HG03039 (cell line): ENCODE measurements around the gene CLRN2.
"Not testable (repeated sequence)": the region's sequence is repeated elsewhere in the genome, so short reads cannot be mapped to it uniquely, and the experiment has no call there.

Source experiments
- ATAC-seq: cut with Tn5 transposase; IDR thresholded peaks from one replicate; pipeline ENCODE4 v1.9.1; 2021; ENCODE audit warnings: mild to moderate bottlenecking, moderate library complexity; ENCODE audit not compliant: unreplicated experiment

The CLRN2 gene

DNA sequence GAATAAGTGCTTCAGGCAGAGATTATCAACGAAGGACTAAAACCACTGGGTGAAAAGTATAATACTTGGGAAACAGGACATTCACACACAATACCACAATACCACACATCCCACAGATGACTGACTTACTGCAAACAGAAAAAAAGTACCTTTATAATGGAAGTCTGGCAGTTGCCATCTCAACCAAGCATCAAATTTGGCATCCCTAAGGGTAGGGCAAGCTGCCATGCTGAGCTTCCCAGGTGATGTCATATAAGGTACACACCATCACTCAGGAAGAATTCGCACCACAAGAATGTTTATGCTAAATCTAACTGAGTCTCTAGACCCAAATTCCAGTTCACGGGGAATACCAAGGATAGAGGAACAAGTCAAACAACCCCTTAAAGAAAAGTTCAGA lies 12.2 kb upstream of the CLRN2 start:
- no peak for ATAC-seq

DNA sequence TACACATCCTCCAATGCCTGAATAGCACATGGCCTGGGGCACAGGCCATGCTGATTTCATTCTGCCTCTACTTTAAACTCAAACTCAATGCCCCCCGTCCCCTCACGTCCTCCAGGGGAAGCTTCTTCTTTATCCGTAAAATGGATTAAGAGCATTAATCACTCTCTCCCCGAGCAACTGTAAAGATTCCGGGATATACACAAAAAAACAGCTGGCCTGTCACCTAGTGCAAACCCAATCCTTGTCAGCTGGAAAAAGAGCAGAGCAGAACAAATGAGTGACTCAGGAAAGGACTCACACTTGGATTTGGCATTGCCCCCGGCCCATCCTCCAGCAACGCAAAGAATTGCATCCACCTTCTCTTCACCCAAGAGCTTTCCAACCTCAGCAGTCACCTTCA lies 10.9 kb upstream of the CLRN2 start:
- no peak for ATAC-seq

DNA sequence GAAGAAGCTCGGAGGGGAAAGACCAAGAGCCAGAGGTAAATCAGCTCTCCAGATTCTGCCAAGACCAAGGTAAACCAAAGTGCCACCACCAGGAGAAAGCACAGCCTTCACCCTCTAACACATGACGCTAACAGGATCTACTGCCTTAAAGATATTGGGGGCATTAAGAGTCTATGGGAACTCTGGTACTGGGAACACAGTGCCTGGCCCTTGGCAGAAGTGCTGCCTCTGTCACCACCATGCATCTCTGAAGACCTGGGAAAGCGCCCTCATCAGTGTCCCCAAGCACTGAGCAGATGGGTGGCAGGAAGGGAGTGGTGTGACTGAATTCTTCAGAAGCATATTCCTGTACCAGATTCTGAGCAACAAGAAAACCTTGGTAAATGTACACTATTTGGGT lies 4.4 kb upstream of the CLRN2 start:
- no peak for ATAC-seq

DNA sequence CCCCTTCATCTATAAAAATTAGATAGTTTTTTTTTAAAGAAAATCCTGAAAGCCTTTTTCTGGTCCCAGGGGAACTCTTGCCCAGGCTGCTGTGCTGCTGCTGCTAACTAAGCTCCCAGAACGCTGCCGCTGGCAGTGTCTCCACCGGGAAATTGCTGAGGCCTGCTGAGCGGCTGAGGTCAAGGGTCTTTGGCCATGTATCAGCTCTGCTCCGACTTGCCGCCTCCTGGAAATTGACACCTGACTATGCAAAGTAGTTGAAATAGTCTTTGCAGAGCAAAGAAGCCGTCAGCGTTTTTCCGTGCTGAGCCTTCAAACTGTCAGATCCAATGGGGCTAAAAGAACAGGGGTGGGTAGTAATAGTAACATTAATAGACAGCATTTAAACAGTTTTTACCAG lies 3.9 kb upstream of the CLRN2 start:
- no peak for ATAC-seq

DNA sequence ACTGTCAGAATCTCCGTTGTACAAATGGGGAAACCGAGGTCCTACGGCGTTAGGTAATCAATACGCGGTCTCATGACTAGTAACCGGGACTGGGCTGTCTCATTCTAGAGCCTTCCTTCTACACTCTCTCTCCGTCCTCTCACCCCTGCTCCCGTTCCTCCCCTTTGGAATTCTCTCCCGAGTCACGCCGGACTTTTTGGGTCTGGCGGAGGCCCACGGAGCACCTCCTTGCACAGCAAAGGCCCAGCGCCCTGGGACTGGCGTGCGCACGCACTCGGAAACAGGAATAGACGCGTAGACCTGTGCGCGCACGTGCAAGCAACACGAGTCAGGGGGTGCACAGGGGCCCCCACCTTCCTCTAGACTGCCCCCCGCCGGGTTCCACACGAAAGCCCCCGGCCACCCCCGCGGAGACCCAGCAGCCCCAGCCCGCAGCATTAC lies 3.4 kb upstream of the CLRN2 start:
- peak; percentile 56 for ATAC-seq

DNA sequence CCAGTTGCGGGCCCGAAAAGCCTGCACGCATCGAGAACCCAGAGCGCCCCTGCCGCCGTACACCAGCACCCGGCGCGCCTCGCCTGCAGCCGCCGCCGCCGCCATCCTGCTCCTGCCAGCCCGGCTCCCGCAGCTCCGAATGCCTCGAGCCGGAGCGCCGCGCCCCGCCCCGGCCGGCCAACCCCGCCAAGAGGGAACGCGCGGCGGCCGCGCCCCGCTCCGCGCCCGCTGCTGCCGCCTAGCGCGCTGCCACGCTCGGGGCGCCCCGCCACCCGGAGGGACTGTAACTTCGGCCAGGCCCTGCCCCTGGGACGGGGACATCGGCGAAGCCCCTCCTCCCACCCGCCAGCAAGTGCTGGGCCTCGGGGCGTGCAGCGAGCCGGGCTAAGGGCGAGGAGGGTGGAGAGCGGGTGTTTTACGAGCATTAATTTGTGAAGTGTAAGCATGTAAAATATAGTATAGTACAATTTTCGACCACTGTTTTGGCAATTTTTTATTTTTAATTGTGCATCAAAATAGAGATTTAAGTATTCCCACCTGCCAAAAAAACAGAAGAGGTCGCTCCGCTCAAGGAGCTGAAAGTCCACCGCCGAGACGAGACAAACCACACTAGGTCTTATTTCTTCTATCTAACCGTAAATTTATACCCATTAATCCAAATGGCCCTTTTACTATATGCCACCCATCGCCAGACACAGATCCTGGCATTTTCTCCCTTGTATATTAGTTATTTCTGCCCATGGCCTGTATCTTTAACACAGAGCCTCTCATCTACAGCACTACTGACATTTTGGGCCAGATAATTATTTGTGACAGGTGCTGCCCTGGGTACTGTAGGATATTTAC lies 2.8 kb upstream of the CLRN2 start, which contains the start of gene QDPR:
TSS of gene QDPR (minus strand) at position 141 of the 846 bp plus-strand sequence. CDS start at position 105, 36 bp downstream.
- peak; percentile 96 for ATAC-seq

DNA sequence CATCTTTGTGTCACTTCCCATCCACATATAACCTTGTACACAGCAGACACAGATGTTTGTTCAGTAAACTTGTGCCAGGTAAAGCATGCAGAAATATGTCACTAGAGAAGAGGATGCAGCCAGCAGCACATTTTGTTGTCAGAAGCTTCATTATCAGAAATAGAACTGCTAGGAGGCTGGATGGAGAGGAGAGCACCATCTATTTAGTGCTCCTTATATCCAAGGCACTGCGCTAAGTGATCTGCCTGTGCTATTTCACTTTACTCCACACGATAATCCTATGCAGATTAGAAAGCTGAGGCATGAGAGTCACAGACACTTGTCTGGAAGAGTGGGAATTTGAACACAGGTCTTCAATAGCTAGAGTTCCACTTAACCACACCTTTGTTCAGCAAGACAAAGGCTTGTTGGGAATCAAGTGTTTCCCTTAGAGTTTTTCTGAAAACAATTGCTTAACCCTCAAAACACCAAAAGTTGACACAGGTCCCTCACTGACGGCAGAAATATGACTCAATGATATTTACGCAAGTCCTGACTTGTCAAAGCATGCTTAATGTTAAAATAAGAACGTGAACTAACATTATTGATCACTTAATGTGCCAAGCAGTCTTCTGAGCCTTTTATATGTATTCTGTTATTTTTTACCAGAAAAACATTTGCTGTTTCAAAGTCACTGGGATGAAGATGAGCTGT lies 1.8 kb upstream of the CLRN2 start:
- ATAC-seq = no peak

DNA sequence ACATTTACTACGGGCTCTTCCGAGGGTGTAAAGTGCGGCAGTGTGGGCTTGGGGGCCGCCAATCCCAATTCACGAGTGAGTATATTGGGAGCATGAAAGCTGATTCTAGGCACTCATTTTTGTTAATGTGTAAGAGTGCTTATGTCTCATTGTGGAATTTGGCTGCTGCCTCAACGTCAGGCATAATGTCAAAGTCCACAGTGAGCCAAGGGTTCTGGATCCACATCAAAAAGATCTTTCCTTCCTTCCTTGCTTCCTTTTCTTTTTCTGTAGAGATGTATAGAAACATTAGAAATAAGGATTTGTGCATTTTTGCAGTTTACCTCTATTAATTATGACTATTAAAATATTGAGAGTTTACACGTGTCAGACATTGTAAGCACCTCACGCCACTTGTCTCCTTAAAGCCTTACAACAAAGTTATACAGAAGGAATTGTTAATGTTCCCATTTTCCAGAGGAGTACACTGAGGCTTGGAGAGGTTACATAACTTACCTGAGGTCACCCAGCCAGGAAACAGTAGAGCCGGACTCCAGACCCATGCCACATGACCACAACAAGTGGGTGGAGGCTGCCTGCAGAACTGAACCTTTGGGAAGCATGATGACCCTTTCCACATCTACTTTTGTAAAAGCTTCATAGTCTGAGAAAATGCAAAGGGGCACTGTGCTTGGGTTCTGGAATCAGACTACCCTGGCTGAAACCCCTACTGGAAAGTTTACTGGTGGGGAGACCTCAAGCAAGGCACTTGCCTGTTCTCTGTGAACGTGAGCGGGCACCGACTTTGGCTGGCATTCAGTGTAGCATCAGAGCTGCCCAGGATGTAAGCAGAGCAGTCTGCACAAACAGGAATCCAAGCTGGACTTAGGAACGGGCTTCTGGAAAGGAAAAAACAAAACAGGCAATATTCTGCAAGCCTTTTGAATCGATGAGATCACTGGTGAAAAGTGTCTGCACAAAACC lies 761 bp downstream of the CLRN2 start:
- ATAC-seq = no peak

DNA sequence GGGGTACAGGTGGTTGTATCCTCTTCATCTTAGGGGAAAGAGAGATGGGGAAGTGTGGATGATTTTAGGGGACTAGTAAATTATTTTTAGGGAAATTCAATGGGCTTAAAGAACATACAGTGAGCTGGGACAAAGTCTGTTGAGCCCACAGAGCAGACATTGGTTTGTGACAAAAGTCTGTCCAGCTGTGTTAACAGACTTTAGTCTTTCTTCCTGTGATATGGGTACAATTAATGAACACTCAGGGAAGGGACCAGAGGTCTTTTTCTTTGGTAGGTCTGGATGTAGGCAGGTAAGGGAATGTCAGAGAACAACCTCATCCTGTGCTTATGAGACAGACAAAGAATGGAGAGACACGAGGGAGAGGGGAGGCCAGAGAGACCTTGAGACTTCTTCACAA lies 2.0 kb downstream of the CLRN2 start:
- no peak for ATAC-seq

DNA sequence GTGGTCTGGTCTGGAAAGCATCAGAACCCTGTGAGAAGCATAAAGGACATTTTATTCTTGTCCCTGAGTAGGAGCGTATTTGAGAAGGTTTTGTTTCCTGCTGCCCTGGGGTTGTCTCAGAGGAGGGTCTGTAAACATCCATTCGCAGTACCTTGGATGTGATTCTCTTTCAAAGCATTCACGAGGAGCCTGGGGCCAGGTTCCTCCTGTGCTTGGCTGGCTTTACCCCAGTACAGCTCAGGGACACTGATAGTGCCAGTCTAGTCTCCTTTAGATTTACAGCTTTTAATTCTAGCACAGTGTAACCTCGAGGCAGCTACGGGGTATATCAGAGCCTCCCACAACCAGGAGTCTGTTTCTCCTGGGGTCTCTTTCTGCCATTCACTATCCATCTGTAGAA lies 2.7 kb downstream of the CLRN2 start:
- ATAC-seq = no peak

DNA sequence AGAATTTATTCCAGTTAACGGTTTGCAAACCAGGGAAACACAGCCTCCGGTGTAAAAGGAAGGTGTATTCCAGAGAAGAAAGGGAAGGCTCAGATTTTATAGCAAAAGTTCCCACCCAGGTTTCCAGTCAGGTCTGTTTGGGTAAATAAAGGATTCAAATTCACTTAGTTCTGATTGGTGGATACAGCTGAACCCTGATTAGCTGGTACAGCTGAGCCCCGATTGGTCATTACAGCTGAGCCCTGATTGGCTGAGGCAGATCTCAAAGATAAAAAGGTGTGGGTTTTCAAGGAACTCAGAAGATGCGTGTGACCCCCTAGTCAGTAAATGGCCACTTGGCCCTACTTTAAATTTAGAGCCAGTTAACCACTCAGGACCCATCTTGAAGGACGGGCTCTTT lies 6.6 kb downstream of the CLRN2 start:
- no peak for ATAC-seq

DNA sequence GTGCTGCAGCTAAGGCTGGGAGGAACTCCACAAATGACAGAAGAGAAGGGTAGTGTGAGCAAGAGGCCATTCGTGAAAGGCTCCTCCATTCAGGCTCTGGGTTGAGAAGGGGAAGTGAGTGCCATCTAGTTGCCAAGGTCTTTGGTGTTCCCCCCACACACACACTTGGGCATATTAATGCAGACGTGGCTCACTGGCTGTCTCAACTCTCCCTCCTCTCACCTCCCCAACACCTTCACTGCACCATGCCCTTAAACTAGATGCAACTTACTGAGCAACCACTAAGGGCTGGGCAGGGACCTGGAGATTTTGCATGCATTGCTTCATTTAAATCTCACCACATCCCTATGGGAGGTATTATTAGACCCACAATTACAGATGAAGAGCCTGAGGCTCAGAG lies 8.7 kb downstream of the CLRN2 start:
- no peak for ATAC-seq

DNA sequence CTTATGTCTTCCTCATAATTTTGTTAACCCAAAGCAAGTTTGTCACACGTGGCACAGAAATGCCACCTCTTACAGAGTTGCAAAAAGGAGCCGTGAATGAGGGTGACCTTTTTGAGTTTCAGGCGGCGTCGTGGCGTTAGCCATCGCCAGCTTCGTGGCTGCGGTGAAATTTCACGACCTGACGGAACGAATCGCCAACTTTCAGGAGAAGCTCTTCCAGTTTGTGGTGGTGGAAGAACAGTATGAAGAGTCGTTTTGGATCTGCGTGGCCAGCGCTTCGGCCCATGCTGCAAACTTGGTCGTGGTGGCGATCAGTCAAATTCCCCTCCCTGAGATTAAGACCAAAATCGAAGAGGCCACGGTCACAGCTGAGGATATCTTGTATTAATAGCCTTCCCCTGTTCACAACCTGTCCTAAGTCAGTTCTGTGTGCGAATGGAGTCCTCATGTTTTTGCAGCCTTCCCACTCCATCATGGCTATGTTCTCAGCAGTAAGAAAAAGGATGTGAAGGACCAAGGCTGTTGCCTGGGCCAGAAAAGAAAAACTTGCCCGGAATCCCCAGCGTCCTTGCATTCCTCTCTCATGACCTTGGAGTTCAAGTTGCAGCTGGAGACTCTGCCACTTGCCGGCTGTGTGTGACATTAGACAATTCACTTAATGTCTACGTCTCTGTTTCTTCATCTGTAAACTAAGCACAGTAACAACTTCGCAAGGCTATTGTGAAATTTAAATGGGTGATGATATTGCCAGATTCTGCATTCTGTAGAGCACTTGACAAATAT lies 11.9 kb downstream of the CLRN2 start:
- no peak for ATAC-seq

DNA sequence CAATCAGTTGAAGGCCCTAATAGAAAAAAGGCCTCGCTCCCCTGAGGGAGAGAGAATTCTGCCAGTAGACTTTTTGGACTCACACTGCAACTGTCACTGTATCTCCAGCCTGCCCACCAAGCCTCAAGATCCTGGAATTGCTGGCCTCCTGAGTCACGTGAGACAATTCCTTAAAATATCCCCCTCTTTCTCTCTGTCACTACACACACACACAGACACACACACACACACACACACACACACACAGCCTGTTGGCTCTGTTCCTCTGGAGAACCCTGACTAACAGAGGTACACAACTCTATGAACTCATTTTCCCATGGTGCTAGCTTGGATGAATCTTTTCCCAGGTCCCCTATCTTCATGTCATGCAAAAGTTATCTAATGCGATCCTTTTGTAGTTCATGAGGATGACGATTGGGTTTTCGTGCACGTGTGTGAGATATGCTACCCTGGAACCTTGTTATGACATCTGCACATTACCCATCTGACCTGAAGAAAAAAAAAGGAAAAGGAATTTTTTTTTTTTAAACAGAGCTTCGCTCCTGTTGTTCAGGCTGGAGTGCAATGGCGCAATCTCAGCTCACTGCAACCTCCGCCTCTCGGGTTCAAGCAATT lies 13.7 kb downstream of the CLRN2 start:
- ATAC-seq = no peak

DNA sequence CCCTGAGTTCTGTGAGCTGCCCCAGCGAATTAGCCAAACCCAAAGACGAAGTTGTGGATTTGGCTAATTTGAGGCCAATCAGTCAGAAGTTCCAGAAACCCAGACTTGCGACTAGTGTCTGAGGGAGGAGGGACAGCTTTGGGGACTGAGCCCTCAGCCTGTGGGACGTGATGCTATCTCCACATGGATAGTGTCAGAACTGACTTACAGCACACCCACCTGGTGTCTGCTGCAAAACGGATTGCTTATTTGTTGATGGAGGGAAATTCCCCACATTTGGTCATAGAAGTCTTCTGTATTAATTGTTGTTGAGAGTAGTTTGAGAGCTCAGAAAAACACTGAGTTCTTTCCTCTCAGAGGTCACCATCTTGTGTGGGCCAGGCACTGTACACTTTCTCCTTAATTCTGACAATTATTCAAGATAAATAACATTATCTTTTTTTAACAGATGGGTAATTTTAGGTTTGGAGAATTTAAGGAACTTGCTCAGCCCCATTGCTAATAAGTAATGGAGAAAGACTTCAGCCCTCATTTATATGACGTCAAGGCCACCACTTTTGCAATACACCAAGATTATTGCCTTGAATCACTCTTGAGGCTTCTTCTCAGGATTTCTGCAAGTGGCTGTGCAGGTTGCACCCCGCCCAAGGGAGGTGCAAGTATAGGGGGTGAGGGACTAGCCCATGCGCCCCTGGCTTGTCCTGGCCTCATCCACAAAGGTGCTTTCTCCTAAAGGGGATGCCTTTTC lies 16.7 kb downstream of the CLRN2 start:
- no peak for ATAC-seq

DNA sequence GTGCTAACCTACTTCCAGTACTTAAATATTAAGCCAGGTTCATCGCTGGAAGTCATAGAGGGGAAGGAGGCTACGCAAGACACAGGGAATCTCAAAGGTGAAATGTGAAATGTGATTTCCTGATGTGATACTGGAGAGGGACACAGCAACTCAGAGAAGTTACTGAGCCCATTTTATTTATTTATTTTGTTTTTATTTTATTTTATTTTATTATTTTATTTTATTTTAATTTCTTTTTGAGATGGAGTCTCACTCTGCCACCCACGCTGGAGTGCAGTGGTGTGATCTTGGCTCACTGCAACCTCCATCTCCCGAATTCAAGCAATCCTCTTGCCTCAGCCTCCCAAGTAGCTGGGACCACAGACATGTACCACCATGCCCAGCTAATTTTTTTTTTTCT lies 19.7 kb downstream of the CLRN2 start:
- no peak for ATAC-seq

DNA sequence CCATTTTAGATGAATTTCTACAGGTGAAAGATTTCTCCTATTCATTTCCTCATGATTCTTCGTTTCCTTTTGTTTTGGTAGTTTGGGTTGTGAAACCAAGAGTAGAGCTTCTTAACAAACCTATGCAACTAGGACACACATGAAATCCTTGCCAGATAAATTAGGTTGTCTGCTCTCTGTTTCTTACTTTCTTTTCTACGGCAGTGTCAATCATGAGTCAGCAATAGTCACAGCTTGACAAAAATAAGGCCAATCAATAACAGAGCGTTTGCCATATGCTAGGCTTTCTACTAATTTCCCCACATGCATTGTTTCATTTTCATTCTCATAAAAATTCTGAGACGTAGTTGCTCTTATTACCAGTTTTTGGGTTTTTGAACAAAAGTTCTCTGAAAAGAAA lies 20.3 kb downstream of the CLRN2 start:
- no peak for ATAC-seq

DNA sequence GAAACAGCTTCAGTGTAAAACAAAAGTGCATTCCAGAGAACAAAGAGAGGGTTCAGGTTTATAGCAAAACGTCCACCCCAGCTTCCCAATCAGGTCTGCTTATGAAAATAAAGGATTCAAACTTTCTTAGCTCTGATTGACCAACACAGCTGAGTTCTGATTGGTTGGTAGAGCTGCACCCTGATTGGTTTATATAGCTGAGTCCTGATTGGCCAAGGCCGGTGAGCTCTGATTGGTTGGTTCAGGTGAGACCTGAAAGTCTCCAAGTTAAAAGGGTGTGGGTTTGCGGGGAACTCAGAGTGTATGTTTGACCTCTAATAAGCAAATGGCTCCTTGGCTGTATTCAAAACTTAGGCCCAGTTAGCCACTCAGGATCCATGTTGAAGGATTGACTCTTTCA lies 20.9 kb downstream of the CLRN2 start:
- no peak for ATAC-seq

DNA sequence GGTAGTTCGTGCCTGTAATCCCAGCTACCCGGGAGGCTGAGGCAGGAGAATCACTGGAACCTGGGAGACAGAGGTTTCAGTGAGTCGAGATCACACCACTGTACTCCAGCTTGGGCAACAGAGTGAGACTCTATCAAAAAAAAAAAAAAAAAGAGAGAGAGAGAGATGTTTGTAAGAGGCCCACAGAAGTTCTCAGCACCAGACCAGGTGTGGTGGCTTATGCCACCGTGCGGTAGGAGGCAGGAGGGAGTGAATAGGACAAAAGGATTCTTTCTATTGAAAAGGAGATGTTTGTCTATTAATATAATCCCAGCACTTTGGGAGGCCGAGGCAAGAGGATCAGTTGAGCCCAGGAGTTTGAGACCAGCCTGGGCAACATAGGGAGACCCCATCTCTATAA lies 22.1 kb downstream of the CLRN2 start:
- ATAC-seq = not testable (repeated sequence)
